Stimulated activated naive CD8-positive, alpha-beta T cell treated with anti-CD3 and anti-CD28 coated beads, Interleukin-15, Interleukin-2, amounts not matched to agents 100 ng/mL and 50 ng/mL, for 24 hours (primary cell): ENCODE data around the gene PCDH15.

Source experiments
- H3K27ac Mint-ChIP-seq: one replicate; pipeline ENCODE4 v1.8.0; 2021; ENCODE audit warnings: mild to moderate bottlenecking, mixed read lengths
- H3K27me3 Mint-ChIP-seq: one replicate; pipeline ENCODE4 v1.8.0; 2021; ENCODE audit warnings: mixed read lengths
- H3K36me3 Mint-ChIP-seq: one replicate; pipeline ENCODE4 v1.8.0; 2021; ENCODE audit warnings: low read depth, mixed read lengths
- H3K4me1 Mint-ChIP-seq: one replicate; pipeline ENCODE4 v1.8.0; 2021; ENCODE audit warnings: low read depth, mixed read lengths
- H3K4me3 Mint-ChIP-seq: one replicate; pipeline ENCODE4 v1.8.0; 2021; ENCODE audit warnings: mild to moderate bottlenecking, mixed read lengths
- H3K9me3 Mint-ChIP-seq: one replicate; pipeline ENCODE4 v1.8.0; 2021; ENCODE audit warnings: mixed read lengths

Gene PCDH15

GRCh38 chr10:53841483-53842145 is 959.4 kb downstream of the PCDH15 start:
- Mint-ChIP-seq H3K4me3 (no peak overlapping the region), H3K9me3 (no peaks in the 10 kb centered on the region), H3K4me1 (no peaks in the 10 kb centered on the region), H3K27me3 (no peaks in the 10 kb centered on the region), H3K36me3 (no peaks in the 10 kb centered on the region), H3K27ac (no peak overlapping the region)

DNA sequence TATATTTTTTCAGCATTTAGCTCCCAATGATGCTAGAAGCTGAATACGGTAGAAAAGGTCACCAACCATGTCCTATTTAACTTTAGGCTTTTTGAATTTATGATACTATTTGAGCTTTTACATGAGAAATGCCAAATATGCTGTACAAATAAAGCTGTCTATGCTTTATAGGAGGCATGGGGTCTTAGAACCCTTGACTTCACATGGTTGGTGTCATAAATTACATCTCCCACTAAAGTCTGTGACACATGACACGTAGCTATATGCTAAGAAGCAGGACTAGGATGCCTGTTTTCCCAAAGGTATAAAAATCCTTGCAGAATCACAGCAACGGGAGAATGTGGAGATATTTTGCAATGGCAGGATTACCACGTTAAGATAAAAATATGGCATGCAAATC is 960.4 kb downstream of the PCDH15 start:
- no peaks in the 10 kb centered on the region for H3K27me3 Mint-ChIP-seq
- no peak overlapping the region for H3K4me3 Mint-ChIP-seq
- H3K27ac Mint-ChIP-seq: no peak overlapping the region
- no peaks in the 10 kb centered on the region for H3K9me3 Mint-ChIP-seq
- no peaks in the 10 kb centered on the region for H3K36me3 Mint-ChIP-seq
- H3K4me1 Mint-ChIP-seq: no peaks in the 10 kb centered on the region

DNA sequence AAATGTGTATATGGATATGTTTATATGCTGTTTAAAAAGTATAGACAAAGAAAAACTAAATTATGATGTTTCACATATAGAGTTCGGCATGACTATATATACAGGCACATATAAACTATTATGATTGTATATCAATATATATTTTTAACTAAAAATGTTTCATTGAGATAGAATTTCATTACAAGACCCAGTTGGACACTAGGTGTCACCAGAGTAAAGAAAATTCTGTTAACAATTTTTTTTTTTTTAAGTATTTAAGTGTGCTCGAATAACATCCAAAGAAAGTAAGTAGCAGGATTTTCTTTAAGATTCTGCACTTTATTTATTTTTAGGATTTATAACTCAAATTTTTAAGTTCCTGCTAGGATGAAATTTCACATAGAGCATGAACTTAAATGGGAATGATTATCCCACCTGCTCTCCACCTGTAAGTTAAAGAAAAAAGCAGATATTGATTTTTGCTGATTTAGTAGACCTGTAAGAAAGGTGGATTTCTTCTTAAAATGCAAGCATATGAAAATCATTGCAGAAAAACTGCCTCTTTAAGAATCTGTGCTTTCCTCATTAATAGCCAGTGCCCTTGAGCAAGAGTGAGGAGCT is 961.5 kb downstream of the PCDH15 start:
- Mint-ChIP-seq H3K27ac (no peak overlapping the region), H3K9me3 (no peaks in the 10 kb centered on the region), H3K27me3 (no peaks in the 10 kb centered on the region), H3K4me1 (no peaks in the 10 kb centered on the region), H3K4me3 (no peak overlapping the region), H3K36me3 (no peaks in the 10 kb centered on the region)

- Mint-ChIP-seq H3K27ac (no peak overlapping the region), H3K27me3 (no peaks in the 10 kb centered on the region), H3K36me3 (no peaks in the 10 kb centered on the region)
Measured at GRCh38 chr10:53836638-53837037, 964.4 kb downstream of the PCDH15 start.

DNA sequence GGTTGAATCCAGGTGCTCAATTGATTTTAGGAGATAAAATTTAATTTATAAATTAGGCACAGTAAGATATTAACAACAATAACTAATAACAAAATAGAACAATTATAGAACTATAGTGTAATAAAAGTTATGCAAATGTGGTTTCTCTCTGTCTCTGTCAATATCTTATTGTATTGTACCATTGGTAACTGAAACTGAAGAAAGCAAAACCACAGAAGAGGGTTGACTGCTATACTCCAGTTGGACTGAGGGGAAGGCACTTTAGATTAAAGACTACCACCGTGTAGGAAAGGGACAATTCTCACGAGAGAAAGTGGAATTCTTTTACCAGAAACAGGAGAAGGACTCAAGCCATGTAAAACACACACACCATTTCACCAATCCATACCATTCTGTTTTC is 967.1 kb downstream of the PCDH15 start:
- Mint-ChIP-seq H3K9me3 (no peaks in the 10 kb centered on the region), H3K27ac (no peak overlapping the region), H3K36me3 (no peaks in the 10 kb centered on the region), H3K4me1 (no peaks in the 10 kb centered on the region), H3K4me3 (no peak overlapping the region), H3K27me3 (no peaks in the 10 kb centered on the region)

More at GRCh38 chr10:53836638-53837037, 964.4 kb downstream of the PCDH15 start:
- Mint-ChIP-seq H3K9me3 (no peaks in the 10 kb centered on the region), H3K4me3 (no peak overlapping the region), H3K4me1 (no peaks in the 10 kb centered on the region)

- Mint-ChIP-seq H3K27me3 (no peaks in the 10 kb centered on the region), H3K27ac (no peak overlapping the region), H3K4me1 (no peaks in the 10 kb centered on the region), H3K9me3 (no peaks in the 10 kb centered on the region), H3K36me3 (no peaks in the 10 kb centered on the region), H3K4me3 (no peak overlapping the region)
Measured at GRCh38 chr10:53827261-53827660, 973.8 kb downstream of the PCDH15 start.

GRCh38 chr10:53808677-53809372 is 992.2 kb downstream of the PCDH15 start:
- H3K36me3 Mint-ChIP-seq: no peaks in the 10 kb centered on the region
- H3K27me3 Mint-ChIP-seq: no peaks in the 10 kb centered on the region
- H3K9me3 Mint-ChIP-seq: peaks cover 12% of the 10 kb centered on the region
- H3K27ac Mint-ChIP-seq: no peak overlapping the region
- no peaks in the 10 kb centered on the region for H3K4me1 Mint-ChIP-seq
- H3K4me3 Mint-ChIP-seq: no peak overlapping the region

DNA sequence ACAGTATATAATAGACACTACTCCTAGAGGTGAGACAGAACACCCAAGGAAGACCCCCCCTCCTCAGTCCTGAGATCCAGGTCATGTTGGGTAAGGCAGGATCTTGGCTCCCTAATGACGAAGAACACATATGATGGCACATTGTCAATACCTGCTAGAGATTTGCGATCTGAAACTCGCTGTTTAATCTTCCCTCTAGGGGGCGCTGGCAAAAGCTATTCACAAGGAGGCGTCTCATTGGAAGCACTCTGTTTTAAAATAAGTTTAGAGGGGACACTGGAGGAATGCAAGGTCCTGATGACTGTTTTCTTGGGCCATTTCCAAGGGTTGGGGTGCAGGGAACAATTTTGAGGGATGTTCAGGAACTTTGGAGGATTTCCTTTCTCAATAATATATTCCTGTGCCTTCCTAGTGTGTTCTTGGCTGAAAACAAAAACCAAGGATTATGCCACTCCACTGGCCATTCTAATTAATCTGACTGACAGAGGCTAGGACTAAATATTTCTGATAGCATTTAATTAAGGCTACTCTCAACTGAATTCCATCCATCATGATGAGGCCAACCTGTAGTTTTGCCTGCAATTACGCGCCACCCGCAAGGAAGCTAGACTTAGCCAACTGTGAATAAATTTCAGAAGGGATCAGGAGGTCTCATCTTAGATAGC is 1014.7 kb downstream of the PCDH15 start:
- no peak overlapping the region for H3K4me3 Mint-ChIP-seq
- H3K36me3 Mint-ChIP-seq: no peaks in the 10 kb centered on the region
- H3K4me1 Mint-ChIP-seq: no peaks in the 10 kb centered on the region
- peaks cover 21% of the 10 kb centered on the region for H3K9me3 Mint-ChIP-seq
- H3K27ac Mint-ChIP-seq: no peak overlapping the region
- no peaks in the 10 kb centered on the region for H3K27me3 Mint-ChIP-seq

DNA sequence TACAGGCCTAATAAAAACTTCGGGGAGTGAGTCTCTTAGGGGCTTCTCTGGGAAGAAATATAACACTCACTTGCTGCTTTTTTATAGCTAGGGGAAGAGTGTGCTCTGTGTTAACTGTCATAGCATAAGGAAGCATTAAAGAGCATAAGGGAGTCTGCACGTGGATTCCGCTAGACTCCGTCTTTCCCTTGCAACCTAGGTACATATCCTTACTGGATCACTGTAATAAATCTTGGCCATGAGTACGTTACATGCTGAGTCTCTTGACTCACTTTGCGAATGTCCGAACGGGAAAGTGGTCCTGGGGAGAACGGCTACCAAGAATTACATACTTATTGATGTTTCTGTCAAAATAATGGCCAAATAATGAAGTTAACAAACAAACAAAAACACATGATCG is 1029.3 kb downstream of the PCDH15 start:
- Mint-ChIP-seq H3K9me3 (peaks cover 13% of the 10 kb centered on the region), H3K4me1 (no peaks in the 10 kb centered on the region), H3K27ac (no peak overlapping the region), H3K36me3 (no peaks in the 10 kb centered on the region), H3K4me3 (no peak overlapping the region), H3K27me3 (no peaks in the 10 kb centered on the region)

DNA sequence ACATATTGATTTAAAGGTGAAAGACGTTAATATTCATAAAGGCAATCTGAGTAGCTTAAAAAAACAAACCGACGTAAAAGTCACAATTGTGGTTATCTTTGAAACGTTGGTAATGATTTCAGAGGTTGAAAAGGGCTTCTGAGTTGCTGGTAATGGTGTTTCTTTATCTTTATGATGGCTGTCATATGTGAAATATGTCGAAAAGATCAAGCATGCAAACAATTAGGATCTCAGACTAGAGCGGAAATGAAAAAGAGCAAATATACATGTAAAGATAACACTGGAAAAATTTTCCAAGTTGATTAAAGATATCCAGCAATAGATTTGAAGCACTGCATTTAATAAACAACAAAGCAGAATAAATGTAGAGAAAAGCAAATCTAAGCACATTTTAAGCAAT is 1030.1 kb downstream of the PCDH15 start:
- Mint-ChIP-seq H3K27me3 (no peaks in the 10 kb centered on the region), H3K27ac (no peak overlapping the region), H3K4me1 (no peaks in the 10 kb centered on the region), H3K9me3 (peaks cover 10% of the 10 kb centered on the region), H3K4me3 (no peak overlapping the region), H3K36me3 (no peaks in the 10 kb centered on the region)

- no peaks in the 10 kb centered on the region for H3K4me1 Mint-ChIP-seq
- H3K27me3 Mint-ChIP-seq: no peaks in the 10 kb centered on the region
- H3K4me3 Mint-ChIP-seq: no peak overlapping the region
- peaks cover 12% of the 10 kb centered on the region for H3K9me3 Mint-ChIP-seq
- H3K36me3 Mint-ChIP-seq: no peaks in the 10 kb centered on the region
- no peak overlapping the region for H3K27ac Mint-ChIP-seq
Measured at GRCh38 chr10:53765311-53765710, 1035.7 kb downstream of the PCDH15 start.

DNA sequence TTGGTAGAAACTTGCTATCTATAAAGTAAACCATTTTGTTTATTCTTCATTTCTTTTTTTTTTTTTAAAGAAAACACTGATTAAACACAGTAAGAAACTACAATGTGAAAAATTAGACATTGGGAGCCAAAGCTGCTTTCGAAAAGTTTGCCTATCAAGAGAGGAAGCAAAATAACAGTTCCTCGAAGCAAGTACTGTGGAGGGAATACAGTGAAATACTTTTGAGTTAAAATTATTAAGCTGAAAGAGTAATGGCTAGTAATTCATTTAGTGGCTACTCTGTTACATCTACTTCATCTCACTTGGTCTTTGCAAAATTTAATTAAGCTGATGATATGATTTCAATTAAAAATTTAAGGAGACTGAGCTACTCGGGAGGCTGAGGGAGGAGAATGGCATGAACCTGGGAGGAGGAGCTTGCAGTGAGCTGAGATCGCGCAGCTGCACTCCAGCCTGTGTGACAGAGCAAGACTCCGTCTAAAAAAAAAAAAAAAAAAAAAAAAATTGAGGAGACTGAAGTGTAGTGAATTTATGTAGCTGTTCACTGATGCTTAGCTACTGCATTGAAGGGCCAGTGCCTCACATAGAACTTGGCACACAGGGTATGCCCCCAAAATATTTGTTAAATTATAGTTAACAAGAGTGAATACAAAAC is 1046.3 kb downstream of the PCDH15 start:
- Mint-ChIP-seq H3K4me3 (no peak overlapping the region), H3K9me3 (no peaks in the 10 kb centered on the region), H3K36me3 (no peaks in the 10 kb centered on the region), H3K27ac (no peak overlapping the region), H3K4me1 (no peaks in the 10 kb centered on the region), H3K27me3 (no peaks in the 10 kb centered on the region)
